Islet precursor cell (in vitro differentiated cells): Measurements from ENCODE around the gene CSNK1A1.
"Not testable (repeated sequence)": the region's sequence is repeated elsewhere in the genome, so short reads cannot be mapped to it uniquely, and the experiment has no call there.

ENCODE experiments used
- DNase-seq: peaks from one replicate; pipeline ENCODE4 v3.0.0-alpha.2; 2018

The CSNK1A1 gene

GRCh38 chr5:149572170-149572569 is 20.9 kb upstream of the CSNK1A1 start:
- no peak for DNase-seq

DNA sequence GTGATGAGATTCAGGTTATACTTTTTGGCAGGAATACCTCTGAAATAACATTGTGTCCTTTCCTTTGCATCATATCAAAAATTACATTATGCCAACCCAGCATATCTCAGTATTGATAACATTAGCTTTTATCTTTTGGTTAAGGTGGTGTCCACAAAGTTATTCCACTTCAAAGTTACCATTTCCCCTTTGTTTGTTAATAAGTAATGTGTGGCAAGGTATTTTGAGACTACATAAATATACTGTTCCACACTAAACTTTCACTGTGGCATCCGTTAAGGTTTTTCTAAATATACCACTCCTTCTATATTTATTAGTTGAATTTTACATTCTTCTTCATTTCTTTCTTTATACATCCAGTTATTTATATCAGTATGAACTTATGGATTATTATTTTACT is 16.0 kb upstream of the CSNK1A1 start:
- DNase-seq: no peak

- DNase-seq: peak; percentile 65
Measured at GRCh38 chr5:149564542-149565140, 13.4 kb upstream of the CSNK1A1 start.

DNA sequence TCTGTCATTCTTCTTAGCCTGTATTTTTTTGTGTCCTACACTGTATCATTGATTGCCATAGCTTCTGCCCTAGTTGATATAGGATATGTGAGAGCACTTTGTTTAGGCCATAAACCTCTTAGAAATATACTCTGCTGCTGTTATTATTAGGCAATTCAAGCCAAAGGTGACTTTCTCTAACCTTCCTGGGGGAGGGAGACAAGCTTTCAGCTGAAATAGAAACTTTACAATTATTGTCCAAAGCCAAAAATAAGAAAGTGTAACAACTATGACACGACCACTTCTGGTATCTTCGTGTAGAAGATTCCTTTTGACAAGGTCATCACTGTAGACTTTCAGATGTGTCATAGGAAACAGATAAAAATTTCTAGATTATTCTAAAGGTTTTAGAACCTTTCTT is 12.2 kb upstream of the CSNK1A1 start:
- no peak for DNase-seq

DNA sequence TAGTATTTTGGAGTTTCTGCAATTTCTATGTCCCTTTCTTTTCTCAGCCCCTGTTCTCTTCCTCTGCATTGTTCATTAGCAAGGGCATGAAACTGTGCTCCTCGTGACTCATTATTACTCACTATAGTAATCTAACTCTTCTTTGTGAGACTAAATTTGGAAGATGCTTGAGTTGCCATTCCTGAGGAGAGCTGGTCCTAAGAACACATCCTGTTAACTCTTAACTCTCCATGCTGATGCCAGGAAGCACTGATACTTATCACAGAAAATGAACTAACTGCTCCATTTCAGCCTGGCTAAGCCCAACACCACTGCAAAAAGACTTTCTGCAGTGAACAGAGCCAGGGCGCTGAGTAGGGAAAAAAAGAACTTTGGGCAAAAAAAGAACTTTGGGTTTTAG is 10.6 kb upstream of the CSNK1A1 start:
- DNase-seq: peak; percentile 81

GRCh38 chr5:149559706-149560105 is 8.5 kb upstream of the CSNK1A1 start:
- no peak for DNase-seq

DNA sequence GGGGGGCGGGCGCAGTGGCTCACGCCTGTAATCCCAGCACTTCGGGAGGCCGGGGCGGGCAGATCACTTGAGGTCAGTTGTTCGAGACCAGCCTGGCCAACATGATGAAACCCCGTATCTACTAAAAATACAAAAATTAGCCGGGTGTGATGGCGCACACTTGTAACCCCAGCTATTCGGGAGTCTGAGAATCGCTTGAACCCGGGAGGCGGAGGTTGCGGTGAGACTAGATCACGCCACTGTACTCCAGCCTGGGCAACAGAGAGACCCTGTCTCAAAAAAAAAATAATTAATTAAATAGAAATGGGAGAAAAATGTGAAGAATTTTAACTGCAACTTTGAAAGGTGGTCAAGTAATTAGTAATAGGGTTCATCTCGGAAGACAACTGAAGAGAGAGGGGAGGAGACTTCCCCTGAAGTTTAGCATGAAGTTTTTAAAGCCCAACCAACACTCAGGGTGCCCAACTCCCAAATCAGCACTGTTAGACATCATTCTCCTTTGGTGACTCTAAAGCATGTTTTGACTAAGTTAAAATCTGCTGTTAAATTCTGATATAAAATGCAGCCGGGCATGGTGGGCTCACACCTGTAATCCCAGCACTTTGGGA is 1.4 kb upstream of the CSNK1A1 start:
- no peak for DNase-seq

DNA sequence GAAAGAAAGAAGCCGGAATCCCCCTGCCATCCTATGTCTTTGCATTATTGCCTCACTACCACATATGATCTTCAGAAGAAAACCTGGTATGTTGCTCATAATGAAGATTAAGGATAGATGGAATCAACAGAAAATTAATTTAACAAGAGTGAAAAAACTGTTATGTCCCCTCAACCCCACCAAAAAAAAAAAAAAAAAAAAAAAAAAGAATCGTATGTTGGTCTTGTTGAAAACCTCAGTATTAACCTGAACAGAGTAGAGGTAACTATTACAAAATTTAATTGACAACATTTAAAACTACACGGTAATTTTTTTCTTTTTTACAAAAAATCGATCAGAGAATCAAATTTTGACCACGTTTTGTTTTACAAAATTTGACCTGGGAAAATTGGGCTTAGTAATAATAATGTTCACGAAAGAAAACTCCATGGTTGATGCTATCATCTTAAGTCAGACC is 827 bp upstream of the CSNK1A1 start:
- DNase-seq: no peak

GRCh38 chr5:149550594-149551226 is 529 bp downstream of the CSNK1A1 start:
- DNase-seq: no peak

DNA sequence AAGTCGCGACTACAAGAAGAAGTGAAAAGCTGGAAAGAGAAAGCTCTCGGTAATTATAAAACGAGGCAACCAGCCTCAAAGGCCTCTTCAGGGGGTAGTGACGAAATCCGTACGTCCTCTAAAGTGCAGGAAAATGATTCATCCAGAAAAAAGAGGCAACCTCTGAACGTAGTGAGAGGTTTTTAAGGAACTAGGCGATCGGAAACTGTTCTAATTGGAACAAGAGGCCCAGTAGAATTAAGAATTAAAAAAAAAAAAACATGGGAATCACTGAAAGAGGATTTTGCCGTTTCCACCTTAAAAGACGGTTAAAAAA is 1.0 kb downstream of the CSNK1A1 start:
- no peak for DNase-seq

DNA sequence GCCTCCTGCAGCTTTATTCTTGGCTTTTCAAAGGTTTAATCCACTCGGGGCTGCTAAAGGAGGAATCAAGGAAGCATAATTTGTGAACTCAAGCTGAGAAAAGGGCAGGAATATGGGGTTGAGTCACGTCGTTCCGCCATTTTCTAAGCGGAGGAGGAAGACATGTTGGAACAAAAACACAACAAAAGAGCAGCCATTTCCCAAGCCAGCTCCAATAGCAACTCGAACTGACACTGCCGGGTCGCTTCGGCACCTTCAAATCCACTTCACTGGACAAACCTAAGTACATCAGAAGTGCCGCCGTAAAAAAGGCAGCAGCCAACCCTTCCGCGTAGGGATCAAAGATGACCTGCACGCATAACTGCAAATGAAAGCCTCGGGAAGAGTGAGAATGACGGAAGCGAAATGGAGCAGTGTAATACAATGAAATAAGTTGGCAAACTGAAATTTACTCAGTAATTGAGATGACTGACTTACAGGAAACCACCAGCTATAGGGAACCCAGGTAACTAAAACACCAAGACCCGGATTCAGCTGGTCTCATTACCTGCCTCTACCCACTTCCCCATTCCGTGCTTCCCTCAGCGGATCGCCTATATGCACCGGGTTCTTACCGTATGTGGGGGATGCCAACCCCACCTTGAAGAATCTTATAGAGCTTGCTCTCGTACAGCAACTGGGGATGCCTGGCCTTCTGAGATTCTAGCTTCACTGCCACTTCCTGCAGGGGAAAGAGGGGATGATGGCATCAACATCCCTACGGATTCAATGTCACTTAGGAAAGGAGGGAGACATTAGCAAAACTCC is 1.6 kb downstream of the CSNK1A1 start:
- peak; percentile 64 for DNase-seq

- no peak for DNase-seq
Measured at GRCh38 chr5:149546974-149547373, 4.3 kb downstream of the CSNK1A1 start.

- no peak for DNase-seq
Measured at GRCh38 chr5:149545327-149545726, 5.9 kb downstream of the CSNK1A1 start.

DNA sequence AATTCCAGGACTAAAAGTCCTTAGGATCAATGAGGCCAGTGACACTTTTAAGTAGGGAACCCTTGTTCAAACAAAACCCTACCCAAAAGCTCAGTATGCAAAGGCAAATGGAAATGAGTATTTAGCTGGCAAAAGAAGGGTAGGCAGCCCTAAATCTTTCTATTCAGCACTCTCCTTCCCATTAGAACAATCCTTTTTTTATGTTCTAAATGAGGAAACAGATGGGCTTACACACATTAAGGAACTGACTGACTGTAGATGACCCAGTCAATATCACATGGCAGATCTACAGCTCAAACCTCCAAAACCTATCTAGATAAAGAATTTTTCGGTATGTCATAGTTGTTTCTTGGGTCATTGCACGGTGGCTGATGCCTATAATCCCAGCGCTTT is 7.2 kb downstream of the CSNK1A1 start:
- DNase-seq: no peak

- no peak for DNase-seq
Measured at GRCh38 chr5:149543361-149544027, 7.7 kb downstream of the CSNK1A1 start.

DNA sequence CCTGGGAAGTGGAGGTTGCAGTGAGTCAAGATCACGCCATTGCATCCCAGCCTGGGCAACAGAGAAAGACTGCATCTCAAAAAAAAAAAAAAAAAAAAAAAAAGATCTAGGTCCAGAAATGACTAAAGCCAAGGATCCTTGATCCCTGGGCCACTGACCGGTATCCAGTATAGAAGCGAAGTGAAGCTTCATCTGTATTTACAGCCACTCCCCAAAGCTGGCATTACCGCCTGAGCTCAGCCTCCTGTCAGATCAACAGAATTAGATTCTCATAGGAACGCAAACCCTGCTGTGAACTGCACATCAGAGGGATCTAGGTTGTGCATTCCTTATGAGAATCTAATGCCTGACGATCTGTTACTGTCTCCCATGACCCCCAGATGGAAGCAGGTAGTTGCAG is 9.3 kb downstream of the CSNK1A1 start:
- no peak for DNase-seq

GRCh38 chr5:149540089-149540488 is 11.2 kb downstream of the CSNK1A1 start:
- no peak for DNase-seq

- no peak for DNase-seq
Measured at GRCh38 chr5:149537374-149537975, 13.8 kb downstream of the CSNK1A1 start.

- DNase-seq: not testable (repeated sequence)
Measured at GRCh38 chr5:149535787-149536186, 15.5 kb downstream of the CSNK1A1 start.

- no peak for DNase-seq
Measured at GRCh38 chr5:149532413-149532812, 18.8 kb downstream of the CSNK1A1 start.

- no peak for DNase-seq
Measured at GRCh38 chr5:149529463-149529862, 21.8 kb downstream of the CSNK1A1 start.

DNA sequence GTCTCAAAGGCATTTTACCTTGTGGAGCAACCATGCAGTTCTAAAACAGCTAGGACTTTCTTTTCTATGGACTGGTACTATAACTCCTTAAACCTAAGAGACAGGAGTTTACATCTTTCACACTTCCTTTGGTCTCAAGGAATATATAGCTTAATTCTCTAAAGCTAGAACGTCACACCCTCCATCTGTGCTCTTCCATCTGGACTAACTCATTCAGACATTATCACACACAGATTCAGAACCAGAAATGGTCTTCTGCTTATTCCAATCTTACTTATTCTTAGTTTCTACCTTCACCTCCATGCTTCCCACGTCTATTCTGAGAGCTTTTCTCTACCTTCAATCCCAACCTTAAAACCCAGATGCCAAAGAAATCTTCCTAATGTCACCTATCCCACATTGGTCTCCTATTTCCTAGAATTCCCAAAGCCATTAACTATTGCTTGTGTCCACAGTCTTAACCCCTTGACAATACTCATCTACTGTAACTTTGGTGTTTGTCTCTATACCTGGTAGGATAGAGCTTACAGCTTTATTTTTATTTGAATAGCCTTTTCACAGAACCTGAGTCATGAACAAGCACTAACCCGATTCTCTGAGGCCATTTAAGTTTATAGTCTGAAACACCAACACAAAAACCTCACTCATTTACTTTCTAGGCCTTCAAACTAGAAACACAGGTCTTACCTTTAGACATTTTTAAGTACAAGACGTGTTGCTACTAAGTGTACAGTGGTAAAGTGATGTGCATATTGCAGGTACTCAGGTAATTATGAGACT is 22.8 kb downstream of the CSNK1A1 start:
- DNase-seq: no peak
